Measurements from ENCODE around the gene RAB29.

Gene RAB29

GRCh38 chr1:205810448-205811157 is 35.3 kb upstream of the RAB29 start:
- ChIA-PET CTCF (interaction anchor here (0.6 to 2.6 kb wide), 6 partner anchors 19 to 167 kb away, joined by 3 to 11 read pairs (median 4); no protein-coding TSS in a partner anchor), POLR2A (interaction anchor here (1.0 to 1.6 kb wide), 3 partner anchors 41 to 61 kb away, joined by 3 read pairs; no protein-coding TSS in a partner anchor)
- DNase-seq (ENCODE audit: extremely low spot score): peak; percentile 65

GRCh38 chr1:205809942-205810345 is 34.7 kb upstream of the RAB29 start:
- POLR2A ChIA-PET: interaction anchor here (1.4 kb wide), 1 partner anchor 42 kb away, joined by 3 read pairs; no protein-coding TSS in a partner anchor
- TF ChIP-seq FOXK2 (IDR thresholded peaks at IDR 0.05) (no peak), ARNT (IDR thresholded peaks at IDR 0.05) (no peak), CTBP1 (IDR thresholded peaks at IDR 0.05; ENCODE audit: borderline replicate concordance) (no peak), L3MBTL2 (conservative IDR thresholded peaks at IDR 0.05) (no peak), ZNF384 (IDR thresholded peaks at IDR 0.05) (no peak), FOXA1 (IDR thresholded peaks at IDR 0.05) (no peak), FOXM1 (IDR thresholded peaks at IDR 0.05; ENCODE audit: borderline replicate concordance) (no peak), ELF4 (IDR thresholded peaks at IDR 0.05) (no peak), SP1 (IDR thresholded peaks at IDR 0.05) (no peak), LEF1 (IDR thresholded peaks at IDR 0.05; ENCODE audit: borderline replicate concordance) (no peak)
- CTCF ChIA-PET: interaction anchor here (1.4 to 2.6 kb wide), 2 partner anchors 18 to 167 kb away, joined by 3 to 11 read pairs; no protein-coding TSS in a partner anchor
- DNase-seq (ENCODE audit: extremely low spot score): no peak

More at GRCh38 chr1:205810448-205811157, 35.3 kb upstream of the RAB29 start:
- no peak for TF ChIP-seq SP1 (IDR thresholded peaks at IDR 0.05)
- no peak for TF ChIP-seq NFRKB (IDR thresholded peaks at IDR 0.05)
- no peak for TF ChIP-seq PKNOX1 (IDR thresholded peaks at IDR 0.05)
- no peak for TF ChIP-seq TARDBP (IDR thresholded peaks at IDR 0.05)
- no peak for TF ChIP-seq CTBP1 (IDR thresholded peaks at IDR 0.05; ENCODE audit: borderline replicate concordance)
- no peak for TF ChIP-seq SUZ12 (IDR thresholded peaks at IDR 0.05)
- no peak for TF ChIP-seq L3MBTL2 (conservative IDR thresholded peaks at IDR 0.05)
- no peak for TF ChIP-seq LEF1 (IDR thresholded peaks at IDR 0.05; ENCODE audit: borderline replicate concordance)
- TF ChIP-seq FOXM1 (IDR thresholded peaks at IDR 0.05; ENCODE audit: borderline replicate concordance): no peak

- CTCF ChIA-PET: interaction anchor here (1.4 kb wide), 1 partner anchor 168 kb away, joined by 3 read pairs; no protein-coding TSS in a partner anchor
- DNase-seq (ENCODE audit: extremely low spot score): no peak
- TF ChIP-seq HDGF (IDR thresholded peaks at IDR 0.05; ENCODE audit: borderline replicate concordance) (no peak), SP1 (IDR thresholded peaks at IDR 0.05) (no peak), SUZ12 (IDR thresholded peaks at IDR 0.05) (no peak), L3MBTL2 (conservative IDR thresholded peaks at IDR 0.05) (no peak), ELF4 (IDR thresholded peaks at IDR 0.05) (no peak), TARDBP (IDR thresholded peaks at IDR 0.05) (no peak), LEF1 (IDR thresholded peaks at IDR 0.05; ENCODE audit: borderline replicate concordance) (no peak), ARNT (IDR thresholded peaks at IDR 0.05) (no peak)
- POLR2A ChIA-PET: interaction anchor here (1.4 kb wide), 1 partner anchor 42 kb away, joined by 3 read pairs; no protein-coding TSS in a partner anchor
Measured at GRCh38 chr1:205809469-205809868, 34.2 kb upstream of the RAB29 start.

DNA sequence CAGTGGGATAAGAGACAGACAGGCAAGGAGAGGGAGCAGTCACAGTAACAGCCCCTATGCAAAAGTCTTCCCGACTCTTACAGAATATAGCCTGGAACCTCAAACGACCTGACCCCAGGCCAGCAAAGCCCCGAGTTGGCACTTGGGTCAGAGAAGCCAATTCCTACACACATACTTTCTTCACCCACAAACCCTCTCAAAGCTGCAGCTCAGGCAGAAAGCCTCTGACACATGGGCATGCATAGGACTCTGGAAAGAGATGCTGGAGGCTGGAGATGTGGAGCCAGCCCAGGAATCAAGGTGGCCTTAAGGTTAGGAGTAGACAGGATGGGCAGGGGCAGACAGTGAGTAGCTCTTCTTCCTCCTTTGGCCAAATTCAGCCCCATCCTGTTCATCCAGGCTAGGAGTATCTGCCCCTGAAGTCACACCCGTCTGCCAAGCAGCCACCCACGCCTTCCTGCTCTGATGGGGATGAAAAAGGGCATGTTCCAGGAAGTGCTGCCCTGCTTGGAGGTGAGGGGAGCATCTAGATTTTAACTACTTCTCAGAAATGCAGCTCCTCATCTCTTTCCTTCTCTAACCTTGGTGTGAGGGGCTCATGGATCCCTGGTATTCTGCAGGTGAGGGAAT is 29.9 kb upstream of the RAB29 start:
- DNase-seq (ENCODE audit: extremely low spot score): no peak
- POLR2A ChIA-PET: no interaction called here
- TF ChIP-seq FOXA1 (IDR thresholded peaks at IDR 0.05) (no peak), CTBP1 (IDR thresholded peaks at IDR 0.05; ENCODE audit: borderline replicate concordance) (no peak), L3MBTL2 (conservative IDR thresholded peaks at IDR 0.05) (no peak)
- CTCF ChIA-PET: interaction anchor here (1.2 to 1.7 kb wide), 3 partner anchors 13 to 172 kb away, joined by 3 to 11 read pairs (median 7); no protein-coding TSS in a partner anchor

GRCh38 chr1:205804605-205805004 is 29.3 kb upstream of the RAB29 start:
- POLR2A ChIA-PET: no interaction called here
- no peak for TF ChIP-seq SP1 (IDR thresholded peaks at IDR 0.05)
- TF ChIP-seq BHLHE40 (IDR thresholded peaks at IDR 0.05; ENCODE audit: borderline replicate concordance): no peak
- no peak for TF ChIP-seq SUZ12 (IDR thresholded peaks at IDR 0.05)
- TF ChIP-seq ZNF384 (IDR thresholded peaks at IDR 0.05): no peak
- TF ChIP-seq PKNOX1 (IDR thresholded peaks at IDR 0.05): no peak
- no peak for TF ChIP-seq ARNT (IDR thresholded peaks at IDR 0.05)
- no peak for TF ChIP-seq HDGF (IDR thresholded peaks at IDR 0.05; ENCODE audit: borderline replicate concordance)
- TF ChIP-seq ELF4 (IDR thresholded peaks at IDR 0.05): no peak
- TF ChIP-seq FOXA1 (IDR thresholded peaks at IDR 0.05): no peak
- TF ChIP-seq FOXM1 (IDR thresholded peaks at IDR 0.05; ENCODE audit: borderline replicate concordance): no peak
- no peak for TF ChIP-seq TARDBP (IDR thresholded peaks at IDR 0.05)
- TF ChIP-seq NFRKB (IDR thresholded peaks at IDR 0.05): no peak
- no peak for TF ChIP-seq L3MBTL2 (conservative IDR thresholded peaks at IDR 0.05)
- TF ChIP-seq FOXK2 (IDR thresholded peaks at IDR 0.05): no peak
- TF ChIP-seq CTBP1 (IDR thresholded peaks at IDR 0.05; ENCODE audit: borderline replicate concordance): no peak
- TF ChIP-seq LEF1 (IDR thresholded peaks at IDR 0.05; ENCODE audit: borderline replicate concordance): no peak
- CTCF ChIA-PET: interaction anchor here (1.2 to 1.7 kb wide), 3 partner anchors 12 to 172 kb away, joined by 3 to 11 read pairs (median 7); no protein-coding TSS in a partner anchor
- no peak for DNase-seq (ENCODE audit: extremely low spot score)

DNA sequence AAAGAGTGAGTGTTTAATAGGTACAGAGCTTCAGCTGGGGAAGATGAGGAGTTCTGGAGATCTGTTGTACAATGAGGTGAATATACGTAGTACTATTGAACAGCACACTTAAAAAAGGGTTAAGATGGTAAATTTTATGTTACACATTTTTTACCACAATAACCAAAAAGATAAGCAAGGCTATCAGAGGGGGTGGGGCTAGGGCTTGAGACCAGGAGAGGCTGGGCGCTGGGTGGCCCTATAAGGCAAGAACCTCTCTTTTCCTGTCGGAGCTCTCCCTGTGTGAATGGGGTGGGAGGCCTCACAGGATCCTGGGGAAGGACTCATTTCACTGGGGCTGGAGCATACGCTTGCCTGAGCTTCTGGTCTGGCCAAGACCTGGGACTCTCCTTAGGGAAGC is 28.7 kb upstream of the RAB29 start:
- POLR2A ChIA-PET: no interaction called here
- CTCF ChIA-PET: interaction anchor here (1.2 to 1.7 kb wide), 2 partner anchors 12 to 104 kb away, joined by 3 to 11 read pairs; no protein-coding TSS in a partner anchor

More for the DNA sequence above, 28.7 kb upstream of the RAB29 start:
- no peak for DNase-seq (ENCODE audit: extremely low spot score)
- TF ChIP-seq SUZ12 (IDR thresholded peaks at IDR 0.05) (no peak), TARDBP (IDR thresholded peaks at IDR 0.05) (no peak), ELF4 (IDR thresholded peaks at IDR 0.05) (no peak), NFRKB (IDR thresholded peaks at IDR 0.05) (no peak), ZNF384 (IDR thresholded peaks at IDR 0.05) (no peak), ARNT (IDR thresholded peaks at IDR 0.05) (no peak), FOXA1 (IDR thresholded peaks at IDR 0.05) (no peak), L3MBTL2 (conservative IDR thresholded peaks at IDR 0.05) (no peak), PKNOX1 (IDR thresholded peaks at IDR 0.05) (no peak), FOXM1 (IDR thresholded peaks at IDR 0.05; ENCODE audit: borderline replicate concordance) (no peak), SP1 (IDR thresholded peaks at IDR 0.05) (no peak), HDGF (IDR thresholded peaks at IDR 0.05; ENCODE audit: borderline replicate concordance) (no peak), FOXK2 (IDR thresholded peaks at IDR 0.05) (no peak), CTBP1 (IDR thresholded peaks at IDR 0.05; ENCODE audit: borderline replicate concordance) (no peak), LEF1 (IDR thresholded peaks at IDR 0.05; ENCODE audit: borderline replicate concordance) (no peak), BHLHE40 (IDR thresholded peaks at IDR 0.05; ENCODE audit: borderline replicate concordance) (no peak)
